ENCODE measurements around the gene HYAL3.

- TF ChIP-seq, protein P1, sequence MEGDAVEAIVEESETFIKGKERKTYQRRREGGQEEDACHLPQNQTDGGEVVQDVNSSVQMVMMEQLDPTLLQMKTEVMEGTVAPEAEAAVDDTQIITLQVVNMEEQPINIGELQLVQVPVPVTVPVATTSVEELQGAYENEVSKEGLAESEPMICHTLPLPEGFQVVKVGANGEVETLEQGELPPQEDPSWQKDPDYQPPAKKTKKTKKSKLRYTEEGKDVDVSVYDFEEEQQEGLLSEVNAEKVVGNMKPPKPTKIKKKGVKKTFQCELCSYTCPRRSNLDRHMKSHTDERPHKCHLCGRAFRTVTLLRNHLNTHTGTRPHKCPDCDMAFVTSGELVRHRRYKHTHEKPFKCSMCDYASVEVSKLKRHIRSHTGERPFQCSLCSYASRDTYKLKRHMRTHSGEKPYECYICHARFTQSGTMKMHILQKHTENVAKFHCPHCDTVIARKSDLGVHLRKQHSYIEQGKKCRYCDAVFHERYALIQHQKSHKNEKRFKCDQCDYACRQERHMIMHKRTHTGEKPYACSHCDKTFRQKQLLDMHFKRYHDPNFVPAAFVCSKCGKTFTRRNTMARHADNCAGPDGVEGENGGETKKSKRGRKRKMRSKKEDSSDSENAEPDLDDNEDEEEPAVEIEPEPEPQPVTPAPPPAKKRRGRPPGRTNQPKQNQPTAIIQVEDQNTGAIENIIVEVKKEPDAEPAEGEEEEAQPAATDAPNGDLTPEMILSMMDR (conservative IDR thresholded peaks at IDR 0.05; ENCODE audit: low read length) = no peak
- no peak for TF ChIP-seq EZH2phosphoT487 (IDR thresholded peaks at IDR 0.05; ENCODE audit: borderline replicate concordance, low read depth, low read length)
Observed at GRCh38 chr3:50262778-50263177, 36.4 kb downstream of the HYAL3 start.
